Ishikawa (cell line): ENCODE data around the gene ZNF689.

Experiments
- CREB1 ChIP-seq: IDR thresholded peaks from 2 replicates; pipeline ENCODE4 v1.6.1; 2012; ENCODE audit warnings: low read depth
- EP300 ChIP-seq: IDR thresholded peaks from 2 replicates; pipeline ENCODE4 v1.6.1; 2012; ENCODE audit warnings: borderline replicate concordance
- MAX ChIP-seq: IDR thresholded peaks from 2 replicates; pipeline ENCODE4 v1.6.1; 2012
- RAD21 ChIP-seq: IDR thresholded peaks from 2 replicates; pipeline ENCODE4 v1.6.1; 2012; ENCODE audit warnings: low read depth
- REST ChIP-seq: IDR thresholded peaks from 2 replicates; pipeline ENCODE4 v1.6.1; 2012; ENCODE audit warnings: low read depth, mild to moderate bottlenecking
- TAF1 ChIP-seq: IDR thresholded peaks from 2 replicates; pipeline ENCODE4 v1.6.1; 2012; ENCODE audit warnings: low read depth, mild to moderate bottlenecking
- YY1 ChIP-seq: IDR thresholded peaks from 2 replicates; pipeline ENCODE4 v1.6.1; 2012; ENCODE audit warnings: low read depth
- ZBTB7A ChIP-seq: IDR thresholded peaks from 2 replicates; pipeline ENCODE4 v1.6.1; 2012; ENCODE audit warnings: low read depth

- TF ChIP-seq YY1 (no peak), REST (no peak), RAD21 (no peak), EP300 (no peak), ZBTB7A (no peak), MAX (no peak), TAF1 (no peak), CREB1 (no peak)
Observed at GRCh38 chr16:30558789-30559377, 51.3 kb downstream of the ZNF689 start.
